Parathyroid adenoma (tissue), 2 donors: ENCODE data around the gene TMEM14A.

ENCODE experiments used
- H2AFZ ChIP-seq: fragments of 300-600 bp; sonication (generic); one replicate; pipeline ENCODE4 v1.7.0; 2017; ENCODE audit warnings: antibody characterized with exemption, mild to moderate bottlenecking
- H3K27ac ChIP-seq: fragments of 300-600 bp; sonication (generic); one replicate; pipeline ENCODE4 v1.7.0; 2017
- H3K27me3 ChIP-seq: fragments of 300-600 bp; sonication (generic); one replicate; pipeline ENCODE4 v1.7.0; 2017; ENCODE audit warnings: low read length; ENCODE audit not compliant: control insufficient read depth, insufficient read depth
- H3K36me3 ChIP-seq: fragments of 300-600 bp; sonication (generic); one replicate; pipeline ENCODE4 v1.7.0; 2017; ENCODE audit warnings: low read length; ENCODE audit not compliant: control insufficient read depth, insufficient read depth
- H3K4me1 ChIP-seq: fragments of 300-600 bp; sonication (generic); one replicate; pipeline ENCODE4 v1.7.0; 2017; ENCODE audit warnings: control low read depth
- H3K4me2 ChIP-seq: fragments of 300-600 bp; sonication (generic); one replicate; pipeline ENCODE4 v1.7.0; 2017; ENCODE audit warnings: low read length
- H3K4me3 ChIP-seq: fragments of 300-600 bp; sonication (generic); one replicate; pipeline ENCODE4 v1.7.0; 2017; ENCODE audit warnings: low read depth, low read length
- H3K79me2 ChIP-seq: fragments of 300-600 bp; sonication (generic); one replicate; pipeline ENCODE4 v1.7.0; 2017; ENCODE audit warnings: control low read depth
- H3K9ac ChIP-seq: fragments of 300-600 bp; sonication (generic); one replicate; pipeline ENCODE4 v1.7.0; 2017; ENCODE audit warnings: mild to moderate bottlenecking
- H3K9me3 ChIP-seq: fragments of 300-600 bp; sonication (generic); one replicate; pipeline ENCODE4 v1.7.0; 2017; ENCODE audit warnings: low read length; ENCODE audit not compliant: control insufficient read depth
- TF ChIP-seq, protein P1 (sequence below): fragments of 300-600 bp; sonication (generic); IDR thresholded peaks from one replicate; pipeline ENCODE4 v1.7.0; 2017; ENCODE audit warnings: antibody characterized with exemption, mild to moderate bottlenecking
- donor health status: primary hyperparathyroidism.

The TMEM14A gene

DNA sequence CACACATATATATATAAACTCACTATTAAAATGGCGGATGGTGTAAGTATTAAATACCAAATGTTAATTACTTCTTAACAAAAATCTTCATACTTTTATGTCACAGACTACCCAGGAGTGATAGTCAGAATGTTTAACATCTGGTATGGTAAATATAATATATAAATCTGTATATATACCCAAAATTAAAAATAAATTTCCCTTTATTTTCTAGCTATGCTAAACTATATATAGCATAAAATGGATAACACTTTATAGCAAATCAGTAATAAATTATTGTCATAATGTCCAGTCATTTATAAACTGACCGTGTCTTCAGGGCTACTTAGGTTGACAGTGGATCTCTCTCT, 55.3 kb downstream of the TMEM14A start:
- Histone ChIP-seq H2AFZ (no peak overlapping the region), H3K27me3 (no peaks in the 10 kb centered on the region), H3K4me2 (no peak overlapping the region), H3K9ac (no peak overlapping the region), H3K9me3 (no peaks in the 10 kb centered on the region), H3K36me3 (no peaks in the 10 kb centered on the region), H3K4me3 (no peak overlapping the region), H3K79me2 (no peaks in the 10 kb centered on the region), H3K27ac (no peak overlapping the region), H3K4me1 (no peaks in the 10 kb centered on the region)
- TF ChIP-seq, protein P1, sequence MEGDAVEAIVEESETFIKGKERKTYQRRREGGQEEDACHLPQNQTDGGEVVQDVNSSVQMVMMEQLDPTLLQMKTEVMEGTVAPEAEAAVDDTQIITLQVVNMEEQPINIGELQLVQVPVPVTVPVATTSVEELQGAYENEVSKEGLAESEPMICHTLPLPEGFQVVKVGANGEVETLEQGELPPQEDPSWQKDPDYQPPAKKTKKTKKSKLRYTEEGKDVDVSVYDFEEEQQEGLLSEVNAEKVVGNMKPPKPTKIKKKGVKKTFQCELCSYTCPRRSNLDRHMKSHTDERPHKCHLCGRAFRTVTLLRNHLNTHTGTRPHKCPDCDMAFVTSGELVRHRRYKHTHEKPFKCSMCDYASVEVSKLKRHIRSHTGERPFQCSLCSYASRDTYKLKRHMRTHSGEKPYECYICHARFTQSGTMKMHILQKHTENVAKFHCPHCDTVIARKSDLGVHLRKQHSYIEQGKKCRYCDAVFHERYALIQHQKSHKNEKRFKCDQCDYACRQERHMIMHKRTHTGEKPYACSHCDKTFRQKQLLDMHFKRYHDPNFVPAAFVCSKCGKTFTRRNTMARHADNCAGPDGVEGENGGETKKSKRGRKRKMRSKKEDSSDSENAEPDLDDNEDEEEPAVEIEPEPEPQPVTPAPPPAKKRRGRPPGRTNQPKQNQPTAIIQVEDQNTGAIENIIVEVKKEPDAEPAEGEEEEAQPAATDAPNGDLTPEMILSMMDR = no peak

DNA sequence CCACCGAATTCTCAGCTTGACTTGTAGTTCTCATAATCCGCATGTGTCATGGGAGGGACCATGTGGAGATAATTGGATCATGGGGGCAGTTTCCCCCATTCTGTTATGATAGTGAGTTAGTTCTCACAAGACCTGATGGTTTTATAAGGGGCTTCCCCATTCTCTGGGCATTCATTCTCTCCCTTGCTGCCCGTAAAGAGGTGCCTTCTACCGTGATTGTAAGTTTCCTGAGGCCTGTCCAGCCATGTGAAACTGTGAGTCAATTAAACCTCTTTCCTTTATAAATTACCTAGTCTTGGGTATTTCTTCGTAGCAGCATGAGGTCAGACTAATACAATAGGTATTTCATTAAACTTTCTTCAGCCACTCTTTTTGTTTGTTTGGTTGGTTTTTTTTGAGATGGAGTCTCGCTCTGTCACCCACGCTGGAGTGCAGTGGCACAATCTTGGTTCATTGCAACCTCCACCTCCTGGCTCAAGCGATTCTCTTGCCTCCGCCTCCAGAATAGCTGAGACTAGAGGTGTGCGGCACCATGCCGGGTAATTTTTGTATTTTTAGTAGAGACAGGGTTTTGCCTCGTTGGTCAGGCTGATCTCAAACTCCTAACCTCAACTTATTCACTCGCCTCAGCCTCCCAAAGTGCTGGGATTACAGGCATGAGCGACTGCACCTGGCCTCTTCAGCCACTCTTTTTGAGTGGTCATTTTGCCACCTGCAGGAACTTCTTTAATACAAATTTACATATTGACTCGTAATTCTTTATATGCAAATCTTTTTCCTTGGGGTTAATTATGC, 56.0 kb downstream of the TMEM14A start:
- H3K4me3 ChIP-seq = no peak overlapping the region
- no peaks in the 10 kb centered on the region for H3K27me3 ChIP-seq
- no peaks in the 10 kb centered on the region for H3K9me3 ChIP-seq
- H3K4me1 ChIP-seq = no peaks in the 10 kb centered on the region
- H3K4me2 ChIP-seq = no peak overlapping the region
- no peaks in the 10 kb centered on the region for H3K79me2 ChIP-seq
- TF ChIP-seq, protein P1 = no peak
- H3K9ac ChIP-seq = no peak overlapping the region
- H2AFZ ChIP-seq = no peak overlapping the region
- H3K27ac ChIP-seq = no peak overlapping the region
- no peaks in the 10 kb centered on the region for H3K36me3 ChIP-seq

DNA sequence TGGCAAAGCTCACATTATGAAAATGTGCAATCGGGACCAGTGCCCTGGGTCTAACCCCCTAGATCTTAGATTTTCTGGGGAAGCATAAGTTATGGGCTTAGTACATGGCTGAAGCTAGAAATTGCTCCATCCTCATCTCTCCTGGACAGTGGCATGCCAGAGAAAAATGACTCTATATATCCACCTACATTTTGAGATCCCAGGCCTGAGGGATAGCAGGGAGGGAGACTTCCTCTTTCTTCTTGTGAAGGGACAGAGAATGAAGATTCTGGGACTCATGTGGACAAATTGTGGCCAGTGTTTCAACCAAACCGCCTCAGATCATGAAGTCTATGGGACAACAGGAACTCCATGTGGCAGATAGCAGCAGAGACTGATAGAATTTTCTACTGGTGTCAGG, 57.0 kb downstream of the TMEM14A start:
- H3K9me3 ChIP-seq = no peaks in the 10 kb centered on the region
- H3K27me3 ChIP-seq = no peaks in the 10 kb centered on the region
- H3K4me1 ChIP-seq = no peaks in the 10 kb centered on the region
- H3K9ac ChIP-seq = no peak overlapping the region
- H3K36me3 ChIP-seq = no peaks in the 10 kb centered on the region
- H3K27ac ChIP-seq = no peak overlapping the region
- H3K4me2 ChIP-seq = no peak overlapping the region
- TF ChIP-seq, protein P1 = no peak
- H2AFZ ChIP-seq = no peak overlapping the region
- no peaks in the 10 kb centered on the region for H3K79me2 ChIP-seq
- H3K4me3 ChIP-seq = no peak overlapping the region

DNA sequence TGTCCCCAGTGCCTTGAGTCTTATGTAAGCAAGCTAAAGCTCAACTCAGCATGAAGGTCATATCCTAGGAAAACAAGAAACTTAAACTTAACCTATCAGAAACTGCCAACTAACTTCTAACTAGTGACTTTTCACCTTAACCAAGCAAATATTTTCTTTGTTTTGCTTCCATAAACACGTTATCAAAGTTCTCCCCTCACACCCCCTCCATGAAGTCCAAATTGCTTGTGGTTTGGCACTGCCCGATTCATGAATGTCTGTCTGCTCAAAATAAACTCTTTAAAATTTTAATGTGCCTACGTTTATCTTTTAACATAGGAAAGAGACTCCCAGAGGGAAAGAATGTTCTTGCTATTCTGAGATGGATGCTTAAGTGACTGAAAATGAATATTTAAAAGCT, 57.5 kb downstream of the TMEM14A start:
- Histone ChIP-seq H3K4me2 (no peak overlapping the region), H3K4me3 (no peak overlapping the region), H3K4me1 (no peaks in the 10 kb centered on the region), H3K27me3 (no peaks in the 10 kb centered on the region), H3K27ac (no peak overlapping the region), H3K79me2 (no peaks in the 10 kb centered on the region), H3K36me3 (no peaks in the 10 kb centered on the region), H3K9me3 (no peaks in the 10 kb centered on the region), H2AFZ (no peak overlapping the region), H3K9ac (no peak overlapping the region)
- TF ChIP-seq, protein P1 = no peak

DNA sequence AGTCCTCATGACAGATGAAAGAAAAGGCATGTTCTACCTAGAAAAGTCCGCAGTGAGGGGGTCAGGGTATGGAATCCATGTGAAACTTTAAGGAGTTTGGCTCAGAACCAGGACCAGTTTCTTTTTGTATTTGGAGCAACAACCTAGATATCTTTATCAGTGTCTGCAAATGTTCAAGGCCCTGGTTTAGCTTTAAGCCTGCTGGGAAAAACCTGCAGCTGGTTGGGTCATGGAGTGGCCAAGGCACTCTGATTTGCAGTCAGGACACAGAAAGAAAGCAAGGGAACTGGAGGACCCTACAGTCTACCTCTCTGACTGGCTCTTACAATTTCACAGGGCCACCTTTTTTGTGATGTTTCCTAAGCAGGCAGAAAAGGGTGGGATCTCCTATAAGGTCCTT, 58.7 kb downstream of the TMEM14A start:
- H3K36me3 ChIP-seq = no peaks in the 10 kb centered on the region
- H3K4me2 ChIP-seq = no peak overlapping the region
- no peaks in the 10 kb centered on the region for H3K4me1 ChIP-seq
- no peak overlapping the region for H3K4me3 ChIP-seq
- H3K27me3 ChIP-seq = no peaks in the 10 kb centered on the region
- no peak overlapping the region for H2AFZ ChIP-seq
- TF ChIP-seq, protein P1 = no peak
- no peak overlapping the region for H3K9ac ChIP-seq
- no peaks in the 10 kb centered on the region for H3K79me2 ChIP-seq
- H3K9me3 ChIP-seq = no peaks in the 10 kb centered on the region
- H3K27ac ChIP-seq = no peak overlapping the region
